ENCODE data around the gene TXNRD1.
"Not testable (repeated sequence)": the region's sequence is repeated elsewhere in the genome, so short reads cannot be mapped to it uniquely, and the experiment has no call there.

Gene TXNRD1

DNA sequence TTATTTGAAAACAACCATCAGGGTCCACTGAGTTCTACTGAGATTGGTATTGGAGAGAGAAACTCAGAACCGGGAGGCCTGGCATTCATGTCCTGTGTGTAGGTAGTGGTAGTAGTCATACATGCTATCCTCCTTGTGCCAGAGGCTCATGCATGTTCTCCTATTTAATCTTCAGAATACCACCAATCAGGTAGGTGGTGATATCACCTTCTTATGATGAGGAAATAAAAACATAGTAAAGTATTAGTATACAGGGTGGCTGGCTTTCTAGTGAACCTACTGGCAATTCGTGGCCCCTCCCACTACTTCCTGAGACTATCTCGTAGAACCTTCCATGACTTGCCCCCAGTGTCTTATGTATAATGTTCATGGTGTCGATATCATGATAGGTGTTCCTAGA is 47.4 kb downstream of the TXNRD1 start:
- in situ Hi-C loops (cut with MboI; ENCODE audit: low sequenced_read_pairs, unreplicated experiment) = no loop called here
- TF ChIP-seq, protein P1, sequence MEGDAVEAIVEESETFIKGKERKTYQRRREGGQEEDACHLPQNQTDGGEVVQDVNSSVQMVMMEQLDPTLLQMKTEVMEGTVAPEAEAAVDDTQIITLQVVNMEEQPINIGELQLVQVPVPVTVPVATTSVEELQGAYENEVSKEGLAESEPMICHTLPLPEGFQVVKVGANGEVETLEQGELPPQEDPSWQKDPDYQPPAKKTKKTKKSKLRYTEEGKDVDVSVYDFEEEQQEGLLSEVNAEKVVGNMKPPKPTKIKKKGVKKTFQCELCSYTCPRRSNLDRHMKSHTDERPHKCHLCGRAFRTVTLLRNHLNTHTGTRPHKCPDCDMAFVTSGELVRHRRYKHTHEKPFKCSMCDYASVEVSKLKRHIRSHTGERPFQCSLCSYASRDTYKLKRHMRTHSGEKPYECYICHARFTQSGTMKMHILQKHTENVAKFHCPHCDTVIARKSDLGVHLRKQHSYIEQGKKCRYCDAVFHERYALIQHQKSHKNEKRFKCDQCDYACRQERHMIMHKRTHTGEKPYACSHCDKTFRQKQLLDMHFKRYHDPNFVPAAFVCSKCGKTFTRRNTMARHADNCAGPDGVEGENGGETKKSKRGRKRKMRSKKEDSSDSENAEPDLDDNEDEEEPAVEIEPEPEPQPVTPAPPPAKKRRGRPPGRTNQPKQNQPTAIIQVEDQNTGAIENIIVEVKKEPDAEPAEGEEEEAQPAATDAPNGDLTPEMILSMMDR (IDR thresholded peaks at IDR 0.05; ENCODE audit: borderline replicate concordance, control extremely low read depth, extremely low read depth, insufficient read depth, missing control alignments) = no peak
- DNase-seq (ENCODE audit: low spot score) = no peak

DNA sequence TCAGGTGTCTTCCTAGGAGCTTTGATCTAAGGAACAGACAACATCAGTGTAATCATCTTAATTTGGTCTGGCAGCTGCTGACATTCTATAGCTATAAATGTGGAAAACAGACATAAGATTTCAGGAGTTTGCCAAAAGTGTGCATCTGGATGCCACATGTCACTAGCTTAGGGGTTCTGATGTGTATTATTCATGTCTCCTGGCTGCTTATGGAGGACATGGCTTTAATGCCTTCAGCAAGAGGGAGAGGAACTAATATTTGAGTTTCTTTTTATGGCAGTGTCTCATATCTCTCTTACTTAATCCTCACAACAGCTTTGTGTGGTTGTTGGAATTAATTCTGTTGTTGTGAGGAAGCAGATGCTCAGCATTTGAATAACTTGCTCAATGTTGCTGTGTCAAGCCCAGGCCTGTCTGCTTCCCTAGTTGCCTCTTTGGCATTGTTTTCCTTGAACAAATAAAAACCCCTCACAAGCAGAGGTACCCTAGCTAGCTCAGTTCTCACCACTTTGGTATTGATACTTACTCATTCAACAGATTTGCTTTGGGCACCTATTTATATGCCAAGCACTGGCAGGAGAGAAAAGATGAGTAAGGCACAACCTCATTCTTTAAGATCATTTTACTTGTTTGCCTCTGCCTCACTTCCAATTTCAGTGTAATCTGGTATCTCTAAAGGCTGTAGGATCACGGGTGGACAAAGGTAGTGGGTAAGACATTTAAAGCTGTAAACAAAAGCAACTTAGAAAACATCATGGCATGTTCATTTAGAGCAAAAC is 48.2 kb downstream of the TXNRD1 start:
- TF ChIP-seq, protein P1 (IDR thresholded peaks at IDR 0.05; ENCODE audit: borderline replicate concordance, control extremely low read depth, extremely low read depth, insufficient read depth, missing control alignments) = no peak
- in situ Hi-C loops (cut with MboI; ENCODE audit: low sequenced_read_pairs, unreplicated experiment) = no loop called here
- no peak for DNase-seq (ENCODE audit: low spot score)

DNA sequence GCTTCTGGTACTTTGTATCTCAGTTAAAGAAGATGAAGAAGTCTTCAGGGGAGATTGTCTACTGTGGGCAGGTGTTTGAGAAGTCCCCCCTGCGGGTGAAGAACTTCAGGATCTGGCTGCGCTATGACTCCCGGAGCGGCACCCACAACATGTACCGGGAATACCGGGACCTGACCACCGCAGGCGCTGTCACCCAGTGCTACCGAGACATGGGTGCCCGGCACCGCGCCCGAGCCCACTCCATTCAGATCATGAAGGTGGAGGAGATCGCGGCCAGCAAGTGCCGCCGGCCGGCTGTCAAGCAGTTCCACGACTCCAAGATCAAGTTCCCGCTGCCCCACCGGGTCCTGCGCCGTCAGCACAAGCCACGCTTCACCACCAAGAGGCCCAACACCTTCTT is 49.9 kb downstream of the TXNRD1 start:
- DNase-seq (ENCODE audit: low spot score); in situ Hi-C loops (cut with MboI; ENCODE audit: low sequenced_read_pairs, unreplicated experiment): not testable (repeated sequence)

DNA sequence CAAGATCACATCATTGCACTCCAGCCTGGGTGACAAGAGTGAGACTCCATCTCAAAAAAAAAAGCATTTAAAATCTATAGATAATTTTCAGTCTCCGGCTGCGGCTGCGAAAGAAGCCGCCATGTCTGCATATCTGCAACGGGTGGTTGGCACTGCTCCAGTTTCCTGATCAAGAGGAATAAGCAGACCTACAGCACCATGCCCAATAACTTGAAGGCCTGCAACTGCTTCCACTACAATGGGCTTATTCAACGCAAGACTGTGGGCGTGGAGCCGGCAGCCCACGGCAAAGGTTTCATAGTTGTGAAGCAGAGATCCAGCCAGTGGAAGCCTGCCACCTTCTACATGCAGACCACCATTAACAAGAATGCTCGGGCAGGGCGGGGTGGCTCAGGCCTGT is 57.4 kb downstream of the TXNRD1 start:
- TF ChIP-seq, protein P1 (IDR thresholded peaks at IDR 0.05; ENCODE audit: borderline replicate concordance, control extremely low read depth, extremely low read depth, insufficient read depth, missing control alignments) = no peak
- in situ Hi-C loops (cut with MboI; ENCODE audit: low sequenced_read_pairs, unreplicated experiment) = no loop called here
- no peak for DNase-seq (ENCODE audit: low spot score)

DNA sequence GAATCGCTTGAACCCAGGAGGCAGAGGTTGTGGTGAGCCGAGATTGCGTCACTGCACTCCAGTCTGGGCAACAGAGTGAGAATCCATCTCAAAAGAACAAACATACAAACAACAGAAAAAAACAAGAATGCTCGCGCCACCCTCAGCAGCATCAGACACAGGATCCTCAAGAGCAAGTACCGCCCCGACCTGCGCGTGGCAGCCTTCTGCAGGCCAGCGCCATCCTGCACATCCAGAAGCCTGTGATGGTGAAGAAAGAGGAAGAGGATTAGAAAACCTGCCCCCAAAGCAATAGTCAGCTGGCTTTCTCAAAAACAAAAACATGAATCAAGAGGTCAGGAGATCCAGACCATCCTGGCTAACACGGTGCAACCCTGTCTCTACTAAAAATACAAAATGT is 57.9 kb downstream of the TXNRD1 start:
- no peak for DNase-seq (ENCODE audit: low spot score)
- in situ Hi-C loops (cut with MboI; ENCODE audit: low sequenced_read_pairs, unreplicated experiment) = no loop called here
- TF ChIP-seq, protein P1 (IDR thresholded peaks at IDR 0.05; ENCODE audit: borderline replicate concordance, control extremely low read depth, extremely low read depth, insufficient read depth, missing control alignments) = no peak

DNA sequence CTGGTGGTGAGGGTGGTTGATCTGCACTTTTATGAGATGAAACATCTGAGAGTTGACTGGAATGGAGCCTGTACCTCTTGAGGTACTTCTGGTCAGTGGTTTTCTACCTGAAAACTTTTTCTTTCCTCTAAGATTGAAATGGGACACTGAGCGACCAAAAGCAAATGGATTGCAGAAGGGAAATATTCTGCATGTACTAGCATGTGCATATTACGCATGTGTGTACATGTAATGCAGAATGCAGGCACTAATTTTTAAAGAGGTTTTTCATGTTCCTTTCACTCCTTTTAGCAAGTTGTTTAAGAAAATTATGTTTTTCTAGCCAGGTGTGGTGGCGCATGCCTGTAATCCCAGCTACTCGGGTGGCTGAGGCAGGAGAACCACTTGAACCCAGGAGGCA is 59.2 kb downstream of the TXNRD1 start:
- TF ChIP-seq, protein P1 (IDR thresholded peaks at IDR 0.05; ENCODE audit: borderline replicate concordance, control extremely low read depth, extremely low read depth, insufficient read depth, missing control alignments) = no peak
- DNase-seq (ENCODE audit: low spot score) = no peak
- in situ Hi-C loops (cut with MboI; ENCODE audit: low sequenced_read_pairs, unreplicated experiment) = no loop called here

DNA sequence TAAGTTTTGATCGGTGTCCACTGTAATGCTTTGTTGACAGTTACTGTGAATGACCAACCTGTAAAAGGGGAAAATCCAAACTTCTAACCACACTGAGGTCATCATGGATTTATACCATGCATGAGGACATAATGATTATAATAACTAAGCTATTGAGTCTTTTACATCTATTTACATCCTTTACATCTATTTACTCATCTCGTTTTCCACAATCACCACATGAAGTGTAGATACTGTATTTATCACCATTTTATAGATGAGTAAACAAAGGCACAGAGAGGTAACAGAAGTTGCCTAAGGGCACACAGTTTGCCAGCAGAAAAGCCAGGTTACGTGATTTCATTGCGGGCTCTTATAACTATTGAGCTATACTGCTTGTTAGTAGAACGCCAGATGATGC is 60.1 kb downstream of the TXNRD1 start:
- no peak for DNase-seq (ENCODE audit: low spot score)
- in situ Hi-C loops (cut with MboI; ENCODE audit: low sequenced_read_pairs, unreplicated experiment) = no loop called here
- TF ChIP-seq, protein P1 (IDR thresholded peaks at IDR 0.05; ENCODE audit: borderline replicate concordance, control extremely low read depth, extremely low read depth, insufficient read depth, missing control alignments) = no peak

Data from GM13976 (cell line).